ENCODE results near the gene SLC43A1.

The SLC43A1 gene

GRCh38 chr11:57527056-57527631 is 11.6 kb upstream of the SLC43A1 start:
- no peak for DNase-seq

DNA sequence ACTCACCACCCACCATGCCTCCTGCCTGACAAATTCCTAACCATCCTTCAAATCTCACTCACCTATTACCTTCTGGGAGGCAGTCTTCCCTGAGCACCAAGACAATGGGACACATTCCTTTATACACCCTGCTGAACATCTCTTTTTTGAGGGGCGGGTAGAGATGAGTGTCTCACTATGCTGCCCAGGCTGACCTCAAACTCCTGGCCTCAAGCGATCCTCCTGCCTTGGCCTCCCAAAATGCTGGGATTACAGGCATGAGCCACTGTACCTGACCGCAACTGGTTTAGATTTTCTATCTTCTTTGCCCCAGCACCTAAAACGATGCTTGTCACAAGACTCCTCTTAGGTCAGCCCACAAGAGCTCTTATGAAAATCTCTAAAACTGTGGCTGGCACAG is 7.9 kb upstream of the SLC43A1 start:
- DNase-seq = no peak

DNA sequence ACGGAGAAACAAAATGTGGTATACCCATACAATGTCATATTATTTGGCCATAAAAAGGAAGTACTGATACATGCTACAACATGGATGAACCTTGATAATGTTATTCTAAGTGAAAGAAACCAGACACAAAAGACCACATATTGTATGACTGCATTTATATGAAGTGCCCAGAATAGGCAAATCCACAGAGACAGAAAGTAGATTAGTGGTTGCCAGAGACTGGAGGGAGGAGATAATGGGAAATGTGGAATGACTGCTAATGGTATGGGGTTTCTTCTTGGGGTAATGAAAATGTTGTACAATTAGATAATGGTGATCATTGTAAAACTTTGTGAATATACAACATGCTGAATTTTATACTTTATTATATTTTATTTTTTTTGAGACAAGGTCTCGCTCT is 5.6 kb upstream of the SLC43A1 start:
- no peak for DNase-seq

DNA sequence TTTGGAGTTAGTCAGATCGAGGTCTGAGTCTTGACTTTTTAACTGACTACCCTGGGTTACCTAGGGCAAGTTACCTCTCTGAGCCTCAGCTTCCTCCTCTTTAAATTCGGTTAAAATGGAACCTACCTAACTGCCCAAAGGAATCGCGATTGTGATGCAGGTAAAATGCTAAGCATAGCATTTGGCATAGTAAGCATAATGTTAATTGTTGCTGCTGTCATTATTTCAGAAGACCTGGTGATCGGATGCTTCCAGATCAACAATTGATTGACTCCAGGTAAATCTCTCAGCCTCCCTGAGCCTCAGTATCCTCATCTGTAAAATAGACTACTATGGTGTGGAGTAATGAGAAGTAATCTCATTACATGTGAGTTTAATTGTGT is 550 bp upstream of the SLC43A1 start:
- DNase-seq = no peak

- no peak for DNase-seq
Observed at GRCh38 chr11:57514538-57515331, 767 bp downstream of the SLC43A1 start.

DNA sequence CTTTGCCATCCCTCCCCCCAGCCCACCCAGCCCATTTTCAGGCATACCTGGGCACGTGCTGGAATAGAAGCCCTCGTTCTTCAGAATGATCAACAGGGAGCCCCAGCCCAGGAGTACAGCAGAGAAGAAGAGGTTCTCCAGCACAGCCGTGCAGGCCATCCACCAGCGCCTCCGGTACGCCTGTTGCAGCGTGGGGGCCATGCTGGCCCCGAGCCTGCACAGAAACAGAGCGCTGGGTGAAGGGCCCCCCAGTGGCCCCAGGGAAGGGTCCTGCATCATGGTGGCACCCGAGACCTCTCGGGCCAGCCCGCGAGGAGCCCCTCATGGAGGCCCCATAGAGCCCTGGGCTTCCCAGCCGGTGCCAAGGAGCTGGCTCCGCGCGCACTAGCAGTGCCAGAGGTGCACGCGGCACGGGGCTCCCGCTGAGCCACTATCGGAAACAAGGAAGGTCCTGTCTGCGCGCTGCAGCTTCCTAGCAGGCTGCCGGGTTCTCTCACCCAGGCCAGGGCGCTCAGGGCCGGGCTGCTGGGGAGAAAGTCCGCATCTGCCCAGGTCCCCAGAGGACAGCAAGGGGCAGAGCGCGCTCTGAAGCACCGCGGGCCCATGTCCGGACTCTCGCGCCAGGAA is 1.5 kb downstream of the SLC43A1 start:
- no peak for DNase-seq

DNA sequence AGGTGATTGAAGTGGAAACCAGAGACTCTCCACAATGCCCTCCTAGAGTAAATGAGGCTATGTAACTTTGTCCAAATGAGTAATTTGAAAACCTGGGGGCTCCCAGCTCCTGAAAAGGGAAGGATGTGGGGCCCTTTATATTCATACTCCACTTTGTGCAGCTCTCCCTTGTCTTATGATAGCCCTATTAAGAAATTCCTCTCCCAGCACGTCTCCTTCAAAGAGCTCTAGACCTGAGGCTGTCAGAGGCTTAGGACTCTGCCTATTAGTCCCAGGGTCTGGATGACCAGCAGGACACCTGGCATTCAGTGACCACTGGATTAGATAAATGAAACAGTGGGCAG is 2.1 kb downstream of the SLC43A1 start:
- DNase-seq = no peak

DNA sequence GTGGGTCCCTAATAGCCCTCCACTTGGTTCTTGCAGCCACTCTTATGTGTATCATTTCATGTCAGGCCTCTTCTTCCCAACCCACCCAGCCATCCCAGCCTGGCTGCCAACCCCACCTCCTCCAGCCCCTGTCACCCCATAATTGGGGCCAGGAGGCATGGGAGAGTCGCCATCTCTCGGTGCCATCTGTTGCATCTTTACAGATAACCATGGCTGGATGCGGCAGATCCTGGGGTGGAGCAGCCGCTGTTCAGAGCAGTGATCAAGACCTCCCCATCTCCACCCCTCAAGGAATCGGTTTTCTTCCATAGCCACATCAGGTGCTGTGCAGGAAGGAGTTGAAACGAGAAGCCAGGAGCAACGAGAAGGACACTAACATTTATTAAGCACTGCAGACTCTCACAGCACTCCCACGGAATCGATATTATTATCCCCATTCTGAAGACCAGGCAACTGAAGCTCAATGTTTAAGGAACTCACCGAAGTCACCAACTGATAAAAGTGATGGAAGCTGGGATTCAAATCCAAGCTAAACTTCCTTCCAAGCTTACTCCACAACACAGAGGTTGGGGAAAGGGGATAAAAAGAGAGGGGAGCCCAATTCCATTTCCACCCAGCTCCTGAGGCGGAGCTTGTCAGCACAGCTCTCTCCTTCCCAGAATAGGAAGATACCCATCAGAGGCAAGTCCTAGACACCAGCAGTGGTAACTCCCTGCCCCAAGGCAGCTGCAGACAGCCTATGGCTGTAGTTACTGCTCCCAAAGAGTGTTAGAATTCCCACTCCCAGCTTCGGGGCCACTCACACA is 2.7 kb downstream of the SLC43A1 start:
- DNase-seq = no peak

DNA sequence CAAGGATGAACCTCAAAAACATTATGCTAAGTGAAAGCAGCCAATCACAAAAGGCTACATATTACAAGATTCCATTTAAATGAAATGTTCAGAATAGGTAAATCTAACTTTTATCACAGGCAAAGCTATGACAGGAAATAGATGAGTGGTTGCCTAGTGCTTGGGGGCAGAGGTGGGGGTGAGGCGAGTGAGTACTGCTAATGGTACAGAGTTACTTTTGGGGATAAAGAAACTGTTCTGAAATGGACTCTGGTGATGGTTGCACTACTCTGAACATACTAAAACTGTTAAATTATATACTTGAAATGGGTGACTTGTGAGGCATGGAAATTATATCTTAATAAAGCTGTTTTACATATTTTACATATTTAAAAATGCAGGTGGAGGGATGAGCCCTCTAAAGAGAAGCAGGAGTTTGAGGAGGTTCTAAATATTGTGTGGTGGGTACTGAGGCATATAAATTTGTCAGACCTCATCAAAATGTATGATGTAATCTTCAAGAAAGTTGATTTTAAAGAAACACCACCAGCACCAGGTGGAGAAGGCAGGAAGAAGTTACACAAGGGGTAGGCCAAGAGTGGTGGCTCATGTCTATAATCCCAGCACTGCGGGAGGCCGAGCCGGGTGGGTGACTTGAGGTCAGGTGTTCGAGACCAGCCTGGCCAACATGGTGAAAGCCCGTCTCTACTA is 3.6 kb downstream of the SLC43A1 start:
- DNase-seq = no peak

DNA sequence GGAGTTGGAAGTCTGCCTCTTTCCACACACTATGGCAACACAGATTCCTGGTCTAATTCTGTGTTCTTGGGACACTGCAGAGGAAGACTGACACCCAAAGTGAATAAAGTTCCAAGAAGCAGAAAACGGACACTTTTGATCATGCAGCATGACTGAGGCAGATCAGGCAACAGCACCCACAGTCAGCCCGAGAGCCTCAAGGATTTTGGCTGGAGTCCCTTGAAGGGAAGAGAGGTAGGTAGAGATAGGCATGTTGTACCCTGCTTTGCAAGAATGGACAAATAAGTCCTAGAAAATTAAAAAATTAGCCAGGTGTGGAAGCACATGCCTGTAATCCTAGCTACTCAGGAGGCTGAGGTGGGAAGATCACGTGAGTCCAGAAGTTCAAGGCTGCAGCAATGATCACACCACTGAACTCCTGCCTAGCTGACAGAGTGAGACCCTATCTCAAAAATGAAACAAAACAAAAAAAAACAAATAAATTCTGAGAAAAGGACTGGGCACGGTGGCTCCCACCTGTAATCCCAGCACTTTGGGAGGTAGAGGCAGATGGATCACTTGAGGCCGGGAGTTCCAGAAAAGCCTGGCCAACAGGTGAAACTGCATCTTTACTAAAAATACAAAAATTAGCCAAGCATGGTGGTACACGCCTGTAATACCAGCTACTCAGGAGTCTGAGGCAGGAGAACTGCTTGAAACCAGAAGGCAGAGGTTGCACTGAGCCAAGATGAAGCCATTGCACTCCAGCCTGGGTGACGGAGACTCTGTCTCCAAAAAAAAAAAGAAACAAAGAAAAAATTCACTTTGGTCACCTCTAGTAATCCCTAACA is 6.9 kb downstream of the SLC43A1 start:
- no peak for DNase-seq

DNA sequence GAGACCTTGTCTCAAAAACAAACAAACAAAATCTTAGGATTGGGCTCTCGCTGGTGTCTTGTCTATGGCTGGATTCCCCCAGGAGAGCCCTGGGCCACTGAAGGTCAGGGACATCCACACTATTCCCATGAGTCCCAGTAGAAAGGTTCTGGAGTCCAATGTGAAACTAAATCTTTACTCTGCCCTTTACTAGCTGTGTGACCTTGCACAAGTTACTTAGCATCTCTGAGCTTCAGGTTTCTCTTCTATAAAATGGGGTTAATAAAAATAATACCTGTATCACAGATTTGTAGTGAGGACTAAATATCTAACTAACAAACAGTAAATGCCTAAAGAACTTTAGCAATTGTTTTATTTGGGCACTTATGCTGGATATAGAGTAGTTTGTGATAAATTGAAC is 9.0 kb downstream of the SLC43A1 start:
- DNase-seq = no peak

DNA sequence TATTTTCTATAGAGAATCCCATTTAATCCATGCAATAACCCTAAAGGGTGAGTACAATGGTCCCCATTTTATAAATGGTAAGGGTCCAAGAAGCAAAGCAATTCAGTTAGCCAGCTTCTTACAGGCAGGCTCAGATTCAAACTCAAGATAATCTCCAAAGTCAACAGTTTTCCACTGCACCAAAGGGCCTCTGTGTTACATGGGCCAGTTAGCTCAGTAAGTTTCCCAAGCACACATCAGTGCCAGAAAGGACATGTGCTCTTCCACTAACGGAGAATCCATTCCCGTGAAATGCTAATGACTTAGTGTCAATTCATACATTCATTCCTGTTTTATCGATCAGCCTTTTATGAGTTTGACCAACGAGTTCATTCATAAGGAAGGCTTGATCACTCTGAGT is 11.0 kb downstream of the SLC43A1 start:
- no peak for DNase-seq

GRCh38 chr11:57502870-57503269 is 12.6 kb downstream of the SLC43A1 start:
- no peak for DNase-seq

- DNase-seq = no peak
Observed at GRCh38 chr11:57502376-57502775, 13.1 kb downstream of the SLC43A1 start.

GRCh38 chr11:57501953-57502352 is 13.5 kb downstream of the SLC43A1 start:
- DNase-seq = no peak

DNA sequence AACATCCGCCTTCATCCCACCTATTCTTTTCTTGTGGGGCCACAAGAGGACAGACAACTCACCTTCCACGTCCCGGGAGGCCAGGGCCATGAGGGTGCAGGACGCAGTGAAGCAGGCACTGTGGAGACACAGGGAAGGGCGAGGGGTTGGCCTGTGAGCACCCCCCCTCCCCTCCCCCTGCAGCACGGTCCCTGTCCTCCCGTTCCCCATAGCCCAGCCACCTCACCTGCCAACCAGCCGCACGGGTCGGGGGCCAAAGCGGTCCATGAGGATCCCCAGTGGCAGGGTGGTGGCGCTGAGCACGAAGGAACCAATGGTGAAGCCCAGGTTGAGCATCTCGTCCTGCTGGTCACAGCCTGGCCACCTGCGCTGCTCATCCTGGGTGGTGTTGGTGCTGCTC is 14.6 kb downstream of the SLC43A1 start:
- DNase-seq = no peak

- no peak for DNase-seq
Observed at GRCh38 chr11:57500515-57500914, 15.0 kb downstream of the SLC43A1 start.

GRCh38 chr11:57499983-57500461 is 15.5 kb downstream of the SLC43A1 start:
- no peak for DNase-seq

DNA sequence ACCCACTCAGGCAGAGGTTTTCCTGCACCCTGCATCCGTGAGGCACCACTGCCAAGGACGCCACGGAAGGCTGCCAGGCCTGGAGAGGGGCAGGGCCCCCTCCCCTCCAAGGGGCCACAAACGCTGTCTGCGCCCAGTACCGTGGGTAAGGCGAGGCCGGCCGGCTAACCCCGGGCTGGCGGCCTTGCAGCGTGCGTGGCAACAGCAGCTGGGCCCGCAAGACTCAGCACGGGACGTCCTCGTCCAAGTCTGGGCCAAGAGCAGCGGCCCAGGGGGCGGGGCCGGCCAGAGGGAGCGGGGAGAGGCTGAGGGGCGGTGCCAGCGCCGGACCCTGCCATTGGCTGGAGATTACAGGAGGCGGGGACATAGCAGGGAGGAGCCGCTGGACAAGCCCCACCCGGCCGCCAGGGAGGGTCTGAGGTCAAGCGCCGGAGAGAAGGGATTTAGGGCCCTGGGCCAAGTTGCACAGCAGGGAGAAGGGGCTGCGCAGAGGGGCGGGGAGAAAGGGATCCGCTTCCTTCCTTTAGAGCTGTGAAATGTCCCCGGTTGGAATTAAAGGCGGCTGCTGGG is 16.0 kb downstream of the SLC43A1 start:
- peak; percentile 80 for DNase-seq

- no peak for DNase-seq
Observed at GRCh38 chr11:57498540-57498939, 17.0 kb downstream of the SLC43A1 start.

Data from NCI-H226 (cell line).